ENCODE results near the gene ITFG1. TPM values are rescaled to one million over a fixed set of nuclear protein-coding genes. Genes with fewer than 3 reads are reported as not detected.

Gene ITFG1
- total RNA-seq, 4 donors from 2014 or later: 32.5 to 63.1 (median 43.1) TPM

DNA sequence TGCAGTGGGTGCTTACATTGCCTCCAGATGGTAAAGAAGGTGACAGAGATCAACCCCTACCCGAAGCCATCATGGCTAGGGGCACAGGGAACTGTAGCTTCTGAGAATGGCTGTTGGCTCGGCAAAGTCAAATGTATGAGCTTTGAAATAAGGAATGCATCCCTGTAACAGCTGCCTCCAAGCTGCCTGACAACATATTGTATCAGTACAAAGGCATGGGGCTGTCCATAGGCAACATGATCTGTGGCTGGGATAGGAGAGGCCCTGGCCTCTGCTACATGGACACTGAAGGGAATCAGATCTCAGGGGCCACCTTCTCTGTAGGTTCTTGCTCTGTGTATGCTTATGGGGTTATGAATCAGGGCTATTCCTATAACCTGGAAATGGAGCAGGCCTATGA lies 197.9 kb downstream of the ITFG1 start:
- ATAC-seq (ENCODE audit: low FRiP score): no peak

GRCh38 chr16:47260503-47260902 lies 200.4 kb downstream of the ITFG1 start:
- no peak for TF ChIP-seq CTCF (IDR thresholded peaks at IDR 0.05)
- DNase-seq (ENCODE audit: low spot score) (no peak), ATAC-seq (ENCODE audit: low FRiP score) (no peak)

More for the DNA sequence above, 197.9 kb downstream of the ITFG1 start:
- no peak for DNase-seq (ENCODE audit: low spot score)
- no peak for TF ChIP-seq CTCF (IDR thresholded peaks at IDR 0.05)

DNA sequence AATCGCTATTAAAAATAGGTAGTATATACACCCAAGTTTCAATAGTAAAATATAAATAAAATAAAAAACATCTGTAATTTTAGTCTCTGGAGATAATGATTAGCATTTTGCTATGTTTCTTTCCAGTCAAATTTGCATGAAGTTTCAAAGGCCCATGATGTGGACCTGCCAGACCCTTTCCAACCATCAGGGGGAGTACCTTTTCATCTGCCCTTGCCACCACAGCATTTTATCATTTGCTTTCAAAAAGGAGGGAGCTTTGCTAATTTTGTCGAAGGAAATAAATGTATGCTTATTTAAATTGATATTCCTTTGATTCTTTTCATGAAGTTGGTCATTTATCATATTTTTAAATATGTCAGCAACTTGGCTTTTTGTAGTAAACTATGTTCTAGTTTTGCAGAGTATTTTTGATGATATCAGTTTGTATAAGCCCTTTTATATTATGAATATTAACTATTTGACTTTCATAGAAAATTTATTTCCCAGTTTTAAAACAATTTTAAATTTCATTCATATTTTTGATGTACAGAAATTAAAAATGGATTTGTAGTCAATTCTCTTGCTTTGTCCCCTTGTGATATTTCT lies 201.9 kb downstream of the ITFG1 start:
- ATAC-seq (ENCODE audit: low FRiP score) (no peak), DNase-seq (ENCODE audit: low spot score) (no peak)
- no peak for TF ChIP-seq CTCF (IDR thresholded peaks at IDR 0.05)

DNA sequence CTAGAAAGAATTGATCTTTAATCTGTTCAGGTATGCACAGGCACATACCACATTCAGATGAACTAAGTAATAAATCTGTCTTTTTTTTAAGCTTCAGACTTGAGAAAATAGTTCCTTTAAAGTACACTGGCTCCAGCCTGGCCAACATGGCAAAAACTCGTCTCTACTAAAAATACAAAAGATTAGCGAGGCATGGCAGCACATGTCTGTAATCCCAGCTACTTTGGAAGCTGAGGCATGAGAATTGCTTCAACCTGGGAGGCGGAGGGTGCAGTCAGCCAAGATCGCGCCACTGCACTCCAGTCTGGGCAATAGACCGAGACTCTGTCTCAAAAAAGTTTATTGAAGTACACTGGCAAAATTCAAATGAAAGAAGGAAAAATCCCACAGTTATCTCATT lies 206.1 kb downstream of the ITFG1 start:
- no peak for ATAC-seq (ENCODE audit: low FRiP score)

DNA sequence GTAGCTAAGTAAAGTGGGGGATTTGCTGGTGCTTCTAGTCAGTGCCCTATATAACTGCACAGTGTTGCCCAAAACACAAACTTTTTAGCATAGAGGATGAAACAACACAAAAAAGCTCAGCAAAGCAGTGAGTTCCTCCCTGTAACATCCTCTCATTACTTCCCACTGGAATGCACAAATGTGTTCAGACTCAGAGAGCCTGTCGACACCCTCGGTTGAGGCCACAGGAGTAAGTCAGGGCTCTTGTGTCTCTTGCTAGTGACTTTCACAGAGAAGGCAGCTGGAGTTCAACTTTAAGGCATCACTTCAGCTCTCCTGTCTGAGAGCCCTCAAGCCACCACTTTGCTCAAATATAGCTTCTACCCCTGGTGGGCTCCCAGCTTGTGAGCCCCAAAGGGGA lies 209.9 kb downstream of the ITFG1 start:
- TF ChIP-seq CTCF (IDR thresholded peaks at IDR 0.05): no peak
- DNase-seq (ENCODE audit: low spot score): no peak
- ATAC-seq (ENCODE audit: low FRiP score): no peak

More for the DNA sequence above, 206.1 kb downstream of the ITFG1 start:
- no peak for TF ChIP-seq CTCF (IDR thresholded peaks at IDR 0.05)
- DNase-seq (ENCODE audit: low spot score): no peak

DNA sequence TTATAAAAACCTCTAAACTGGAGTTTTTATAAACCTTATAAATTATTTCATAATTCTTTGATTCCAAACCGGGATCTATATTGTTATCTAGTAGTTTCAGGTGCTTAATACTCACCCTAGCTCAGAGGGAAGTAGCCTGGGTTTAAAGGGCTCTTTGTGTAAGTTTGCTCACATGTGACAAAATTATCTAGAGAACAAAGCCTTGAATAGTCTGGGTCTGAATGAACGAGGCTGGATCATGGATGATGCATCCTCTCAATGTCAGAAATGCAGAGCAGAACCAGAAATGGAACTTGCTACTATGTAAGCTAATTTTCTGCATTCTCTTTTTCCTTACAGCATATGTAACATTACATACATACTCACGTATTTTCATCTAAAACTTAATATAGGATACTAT lies 213.2 kb downstream of the ITFG1 start:
- DNase-seq (ENCODE audit: low spot score): no peak
- no peak for TF ChIP-seq CTCF (IDR thresholded peaks at IDR 0.05)
- no peak for ATAC-seq (ENCODE audit: low FRiP score)

- TF ChIP-seq CTCF (IDR thresholded peaks at IDR 0.05): no peak
- ATAC-seq (ENCODE audit: low FRiP score): no peak
- DNase-seq (ENCODE audit: low spot score): no peak
Observed at GRCh38 chr16:47244206-47244605, 216.7 kb downstream of the ITFG1 start.
